H1 (cell line): Measurements from ENCODE around the gene EN2. TPM values are rescaled to one million over a fixed set of nuclear protein-coding genes. Genes with fewer than 3 reads are reported as not detected.
A peak's percentile ranks its signal among the peaks of the same experiment; 100 is the strongest.

Source experiments
- CTCF ChIA-PET: fragments of 300-600 bp; sonication (Branson Sonifier 250); formaldehyde crosslinking; loops from one replicate; lab custom pipeline; 2021; ENCODE audit not compliant: partially characterized antibody; lab: Charles Lee
- POLR2A ChIA-PET: fragments of 300-600 bp; sonication (Branson Sonifier 250); formaldehyde crosslinking; loops from one replicate; lab custom pipeline; 2021; ENCODE audit warnings: inconsistent platforms; ENCODE audit not compliant: partially characterized antibody; lab: Charles Lee
- DNase-seq, 2 experiments: peaks; one replicate each; pipeline versions ENCODE4 v3.0.0 to v3.0.0-alpha.2; 2010 to 2022; ENCODE audit warnings: low spot score in 2 of 2, low read depth in 1 of 2, mixed read lengths in 1 of 2
- FAIRE-seq: peaks from 2 replicates; lab custom pipeline; 2011; peaks lifted over from hg19 to GRCh38; lab: Jason Lieb, UNC
- H2AFZ ChIP-seq: 2 replicates; pipeline ENCODE4 v1.8.1; 2012; ENCODE audit warnings: low read length, inconsistent platforms
- H2AK5ac ChIP-seq: 2 replicates; pipeline ENCODE4 v1.6.1; 2013; ENCODE audit warnings: low read depth, low read length
- H2BK120ac ChIP-seq: replicated peaks from 2 replicates; pipeline ENCODE3; 2013; ENCODE audit warnings: low read depth, low read length, inconsistent platforms
- H2BK12ac ChIP-seq: 2 replicates; pipeline ENCODE4 v1.6.1; 2013; ENCODE audit warnings: low read depth, low read length
- H2BK15ac ChIP-seq: 2 replicates; pipeline ENCODE4 v1.6.1; 2013; ENCODE audit warnings: low read length
- H2BK20ac ChIP-seq: 2 replicates; pipeline ENCODE4 v1.6.1; 2013; ENCODE audit warnings: low read length
- H2BK5ac ChIP-seq: 2 replicates; pipeline ENCODE4 v1.6.1; 2013; ENCODE audit warnings: low read depth, low read length
- H3K14ac ChIP-seq: 2 replicates; pipeline ENCODE4 v1.6.1; 2013; ENCODE audit warnings: inconsistent platforms; ENCODE audit not compliant: insufficient read length
- H3K18ac ChIP-seq: 2 replicates; pipeline ENCODE4 v1.6.1; 2013; ENCODE audit warnings: low read length; ENCODE audit errors: extremely low read depth
- H3K23ac ChIP-seq: 2 replicates; pipeline ENCODE4 v1.6.1; 2013; ENCODE audit warnings: inconsistent platforms; ENCODE audit not compliant: insufficient read length
- H3K23me2 ChIP-seq: 2 replicates; pipeline ENCODE4 v1.6.1; 2013; ENCODE audit warnings: low read depth, low read length
- H3K27ac ChIP-seq: 2 replicates; pipeline ENCODE4 v1.6.1; 2011; ENCODE audit warnings: low read depth, low read length, inconsistent platforms
- H3K27me3 ChIP-seq, 4 experiments: replicated peaks in 1 of 4; 1 replicate in 1 of 4; 2 replicates in 3 of 4; pipeline versions ENCODE4 v1.6.1 to v1.8.1; 2011 to 2013; ENCODE audit warnings: low read length in 3 of 4, mild to moderate bottlenecking in 3 of 4, inconsistent platforms in 2 of 4, mixed read lengths in 2 of 4, moderate library complexity in 1 of 4; ENCODE audit not compliant: control insufficient read depth in 3 of 4, insufficient read depth in 3 of 4; ENCODE audit errors: extremely low read depth in 1 of 4
- H3K36me3 ChIP-seq, 4 experiments: 2 replicates each; pipeline versions ENCODE4 v1.6.1 to v1.8.1; 2011 to 2013; ENCODE audit warnings: mild to moderate bottlenecking in 4 of 4, low read length in 3 of 4, moderate library complexity in 2 of 4, control low read depth in 1 of 4, inconsistent platforms in 1 of 4; ENCODE audit not compliant: insufficient read depth in 4 of 4, control insufficient read depth in 2 of 4
- H3K4ac ChIP-seq: replicated peaks from 2 replicates; pipeline ENCODE3; 2013; ENCODE audit warnings: low read length, low read depth, mixed read lengths, inconsistent platforms; ENCODE audit not compliant: insufficient read length
- H3K4me1 ChIP-seq, 4 experiments: replicated peaks in 1 of 4; 1 replicate in 1 of 4; 2 replicates in 3 of 4; pipeline versions ENCODE4 v1.6.1 to v1.8.1; 2011 to 2013; ENCODE audit warnings: low read length in 3 of 4, inconsistent platforms in 2 of 4, mixed read lengths in 1 of 4; ENCODE audit not compliant: insufficient read depth in 4 of 4, control insufficient read depth in 3 of 4
- H3K4me2 ChIP-seq, 2 experiments: 2 replicates each; pipeline versions ENCODE4 v1.6.1 to v1.8.1; 2011 to 2013; ENCODE audit warnings: low read depth in 2 of 2, low read length in 2 of 2, control low read depth in 1 of 2, inconsistent platforms in 1 of 2, mild to moderate bottlenecking in 1 of 2; ENCODE audit not compliant: insufficient read depth in 1 of 2
- H3K4me3 ChIP-seq, 4 experiments: fragments of 200-600, 300-600 bp in 1 of 4; sonication (generic), shearing (Covaris generic), sonication (Bioruptor Twin) in 1 of 4; 2 replicates each; pipeline versions ENCODE4 v1.5.1 to v1.8.1; 2011 to 2016; ENCODE audit warnings: low read length in 4 of 4, low read depth in 3 of 4, control low read depth in 2 of 4, inconsistent platforms in 2 of 4, mild to moderate bottlenecking in 2 of 4, mixed read lengths in 1 of 4, moderate library complexity in 1 of 4; ENCODE audit not compliant: insufficient read depth in 2 of 4; ENCODE audit errors: extremely low read depth in 1 of 4
- H3K56ac ChIP-seq: replicated peaks from 2 replicates; pipeline ENCODE3; 2013; ENCODE audit warnings: low read depth, mild to moderate bottlenecking, mixed read lengths, low read length, inconsistent platforms; ENCODE audit not compliant: insufficient read length
- H3K79me1 ChIP-seq: 2 replicates; pipeline ENCODE4 v1.6.1; 2013; ENCODE audit warnings: low read depth, low read length, control low read depth
- H3K79me2 ChIP-seq, 2 experiments: 2 replicates each; pipeline versions ENCODE4 v1.6.1 to v1.8.1; 2012 to 2013; ENCODE audit warnings: low read length in 2 of 2, mild to moderate bottlenecking in 2 of 2, inconsistent platforms in 1 of 2; ENCODE audit not compliant: insufficient read depth in 2 of 2, control insufficient read depth in 1 of 2
- H3K9ac ChIP-seq, 4 experiments: replicated peaks in 1 of 4; 1 replicate in 1 of 4; 2 replicates in 3 of 4; pipeline versions ENCODE4 v1.6.1 to v1.8.1; 2011 to 2013; ENCODE audit warnings: low read depth in 3 of 4, low read length in 3 of 4, control low read depth in 2 of 4, mild to moderate bottlenecking in 2 of 4, moderate library complexity in 2 of 4, inconsistent platforms in 1 of 4; ENCODE audit errors: extremely low read depth in 1 of 4
- H3K9me3 ChIP-seq, 2 experiments: 2 replicates each; pipeline versions ENCODE4 v1.6.1 to v1.8.1; 2012 to 2013; ENCODE audit warnings: mild to moderate bottlenecking in 2 of 2, moderate library complexity in 2 of 2, control low read depth in 1 of 2, inconsistent platforms in 1 of 2, low read depth in 1 of 2, low read length in 1 of 2, mixed read lengths in 1 of 2; ENCODE audit not compliant: insufficient read depth in 2 of 2
- H4K20me1 ChIP-seq, 2 experiments: replicated peaks in 1 of 2; 2 replicates each; pipeline versions ENCODE3 to v1.8.1; 2011 to 2013; ENCODE audit warnings: inconsistent platforms in 2 of 2, low read length in 2 of 2, mild to moderate bottlenecking in 1 of 2; ENCODE audit not compliant: insufficient read depth in 2 of 2, control insufficient read depth in 1 of 2
- H4K5ac ChIP-seq: 2 replicates; pipeline ENCODE4 v1.6.1; 2013; ENCODE audit warnings: low read length, low read depth, mixed read lengths, inconsistent platforms; ENCODE audit not compliant: insufficient read length
- H4K8ac ChIP-seq: 2 replicates; pipeline ENCODE4 v1.8.0; 2013; ENCODE audit warnings: mild to moderate bottlenecking, moderate library complexity, low read length, inconsistent platforms; ENCODE audit not compliant: insufficient read depth; ENCODE audit errors: extremely low read depth
- H4K91ac ChIP-seq: replicated peaks from 2 replicates; pipeline ENCODE3; 2013; ENCODE audit warnings: low read length, mixed read lengths, inconsistent platforms; ENCODE audit not compliant: insufficient read length
- WGBS, 2 experiments: shearing (Covaris generic) in 1 of 2; methylation state at CpG; one replicate each; pipeline versions ENCODE4 v1.1.6 to v1.1.7; 2013 to 2015; ENCODE audit warnings: low lambda C conversion rate in 2 of 2, mixed read lengths in 2 of 2, inconsistent platforms in 1 of 2, low coverage in 1 of 2, missing lambda C conversion rate in 1 of 2; ENCODE audit not compliant: insufficient replicate concordance in 2 of 2, insufficient coverage in 1 of 2, insufficient read length in 1 of 2; ENCODE audit errors: extremely low coverage in 1 of 2, missing lambda C conversion rate in 1 of 2; 5-methylcytosine and 5-hydroxymethylcytosine counted together
- polyA plus RNA-seq, 7 experiments: library from polyadenylated mRNA; depleted of rRNA in 3 of 7; stranded (reverse) in 5 of 7; unstranded in 2 of 7; fragments of >200 nt in 5 of 7; fragments of 200-250 nt in 2 of 7; gene quantifications; 1 replicate in 5 of 7; 2 replicates in 1 of 7; 4 replicates in 1 of 7; pipeline versions ENCODE4 v1.2.1 to v1.2.3, GENCODE V29; 2011 to 2013; ENCODE audit warnings: missing spikeins in 2 of 7, mixed read lengths in 2 of 7
- total RNA-seq: library from RNA; stranded (reverse); fragmentation: NEBNext Ultra II Directional; extraction: Animal tissue kit (Norgen Biotek cat#: 25700); gene quantifications from 2 replicates; pipeline ENCODE4 v1.2.1, GENCODE V29; 2021

Gene EN2
- total and polyA plus RNA-seq, 2 of the 8 experiments (the other 6 are each of a cell fraction or from before 2014, with no cell fraction given), result not detected

GRCh38 chr7:155470686-155471638, 13.0 kb downstream of the EN2 start:
- Histone ChIP-seq H3K4me1 (peaks cover 7 to 32% (median 13%) of the 10 kb centered on the region in 4 experiments; a peak in 6 of 7 replicates), H3K4me3 (0 out of 8 replicates have a peak overlapping the region, but pooled peaks of 1 of the 4 experiments have one; percentile 10), H2BK120ac (no peak overlapping the region), H3K79me1 (no peaks in the 10 kb centered on the region), H3K4me2 (peak overlapping the region; percentile 5 to 42; a peak in 3 of 4 replicates), H3K79me2 (no peaks in the 10 kb centered on the region), H4K91ac (no peak overlapping the region), H4K5ac (no peak overlapping the region), H3K14ac (no peak overlapping the region), H2BK20ac (no peak overlapping the region), H2AFZ (no peak overlapping the region), H3K9ac (no peak overlapping the region), H4K20me1 (peaks cover 17 to 24% of the 10 kb centered on the region in 2 experiments), H3K23me2 (peaks cover 4% of the 10 kb centered on the region; the same call in 1 of the 2 replicates), H3K27me3 (peaks cover 97 to 100% (median 100%) of the 10 kb centered on the region in 4 experiments), H2BK5ac (no peak overlapping the region), H4K8ac (no peak overlapping the region), H2BK15ac (no peak overlapping the region), H3K56ac (no peak overlapping the region), H3K4ac (no peak overlapping the region), H3K23ac (no peak overlapping the region), H2BK12ac (peak overlapping the region; percentile 55; the same call in 1 of the 2 replicates), H3K18ac (no peak overlapping the region), H3K36me3 (no peaks in the 10 kb centered on the region), H3K27ac (no peak overlapping the region), H3K9me3 (no peaks in the 10 kb centered on the region), H2AK5ac (no peak overlapping the region)
- DNase-seq (peak in 1 of 2 experiments; percentile 47), FAIRE-seq (no peak)
- CTCF ChIA-PET, result interaction anchor here (0.6 to 2.2 kb wide), 10 partner anchors 11 to 130 kb away, joined by 3 to 7 read pairs (median 3); no protein-coding TSS in a partner anchor
- WGBS, 2 experiments, result 3% methylated on average over 22 of the region's 24 CpGs; no CpG with 5 or more reads in 1 of the 2 experiments
- POLR2A ChIA-PET, result interaction anchor here (0.7 to 1.7 kb wide), 3 partner anchors 20 to 83 kb away, joined by 3 to 4 read pairs (median 3); no protein-coding TSS in a partner anchor
